Germinal center (tissue), 1 donor: ENCODE measurements around the gene CALCA.

ENCODE experiments used
- DNase-seq: peaks from one replicate; pipeline ENCODE4 v3.0.0; 2012; ENCODE audit warnings: mixed read lengths, low spot score

CALCA gene

DNA sequence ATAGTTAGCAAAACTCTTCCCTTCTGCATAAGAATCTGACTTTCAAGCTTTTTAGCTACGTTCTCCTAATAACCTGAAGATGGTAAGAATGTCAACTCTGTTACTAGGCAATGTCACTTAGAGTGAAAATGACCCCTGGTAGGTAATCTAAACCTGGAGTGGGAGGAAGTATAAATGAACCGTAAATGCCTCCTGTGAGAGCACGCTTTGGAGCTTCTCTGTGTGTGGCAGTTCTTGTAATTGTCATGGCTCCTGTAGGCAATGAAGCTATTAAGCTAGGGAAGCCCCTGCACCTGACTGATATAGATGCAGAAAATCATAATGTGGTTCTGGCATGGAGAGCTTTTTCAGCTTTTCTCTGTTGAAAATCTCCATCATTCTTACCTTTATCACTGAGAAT lies 29.4 kb downstream of the CALCA start:
- no peak for DNase-seq

DNA sequence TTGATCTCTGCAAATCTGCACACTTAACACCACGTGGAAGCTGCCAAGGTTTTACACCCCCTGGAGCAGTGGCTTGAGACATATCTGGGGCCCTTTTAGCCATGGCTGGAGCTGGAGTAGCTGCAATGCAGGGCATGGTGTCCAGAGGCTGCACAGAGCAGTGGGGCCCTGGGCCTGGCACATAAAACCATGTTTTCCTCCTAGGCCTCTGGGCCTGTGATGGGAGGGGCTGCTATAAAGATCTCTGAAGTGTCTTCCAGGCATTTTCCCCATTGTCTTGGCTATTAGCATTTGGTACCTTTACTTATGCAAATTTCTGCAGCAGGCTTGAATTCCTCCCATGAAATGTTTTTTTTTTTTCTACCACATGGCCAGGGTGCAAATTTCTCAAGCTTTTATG lies 33.2 kb downstream of the CALCA start:
- no peak for DNase-seq

DNA sequence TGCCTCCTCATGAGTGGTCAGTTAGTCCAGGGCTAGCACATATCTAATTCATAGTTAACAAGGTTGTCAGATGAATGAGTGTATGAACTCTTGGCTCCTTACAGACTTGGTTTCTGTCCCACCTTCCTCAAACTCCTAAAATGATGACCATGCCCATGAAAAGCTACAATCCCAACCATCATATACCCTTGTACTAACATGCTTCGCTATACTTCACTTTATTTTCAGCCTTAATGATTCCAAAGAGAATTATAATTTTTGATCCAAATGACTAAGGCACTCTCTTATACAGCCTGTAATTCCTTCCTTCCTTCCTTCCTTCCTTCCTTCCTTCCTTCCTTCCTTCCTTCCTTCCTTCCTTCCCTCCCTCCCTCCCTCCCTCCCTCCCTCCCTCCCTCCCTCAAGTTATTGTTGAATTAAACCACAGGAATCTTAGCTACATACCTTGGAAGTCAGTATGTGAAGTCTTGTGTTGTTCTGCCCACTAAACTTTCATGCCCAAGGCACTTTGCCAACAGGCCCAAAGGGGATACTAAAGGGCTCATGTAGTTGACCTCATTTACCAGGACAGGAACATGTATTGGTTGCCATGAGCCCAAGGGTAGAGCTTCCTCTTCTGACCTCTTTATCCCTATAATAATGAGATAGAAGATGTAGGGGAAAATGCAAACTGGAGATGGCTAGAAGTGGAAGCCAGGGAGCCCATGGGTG lies 37.4 kb downstream of the CALCA start:
- DNase-seq, result no peak

DNA sequence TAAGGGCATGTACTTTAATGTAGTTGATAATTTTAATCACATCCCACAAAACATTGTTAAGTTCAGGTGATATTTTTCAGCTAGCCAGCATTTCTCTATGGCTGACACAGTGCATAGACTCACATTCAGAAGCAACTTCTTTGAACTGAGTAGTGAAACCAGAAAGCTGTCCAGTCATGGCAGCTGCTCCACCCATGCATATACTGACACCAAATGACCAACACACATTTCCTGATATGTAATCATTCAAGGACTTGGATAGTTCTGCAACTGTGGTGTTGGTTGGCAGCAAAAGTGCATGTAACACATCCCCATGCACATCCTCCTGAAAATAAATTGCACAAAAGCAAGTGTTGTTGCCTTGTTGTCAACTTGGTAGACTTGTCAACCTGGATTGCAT lies 39.7 kb downstream of the CALCA start:
- DNase-seq, result no peak

DNA sequence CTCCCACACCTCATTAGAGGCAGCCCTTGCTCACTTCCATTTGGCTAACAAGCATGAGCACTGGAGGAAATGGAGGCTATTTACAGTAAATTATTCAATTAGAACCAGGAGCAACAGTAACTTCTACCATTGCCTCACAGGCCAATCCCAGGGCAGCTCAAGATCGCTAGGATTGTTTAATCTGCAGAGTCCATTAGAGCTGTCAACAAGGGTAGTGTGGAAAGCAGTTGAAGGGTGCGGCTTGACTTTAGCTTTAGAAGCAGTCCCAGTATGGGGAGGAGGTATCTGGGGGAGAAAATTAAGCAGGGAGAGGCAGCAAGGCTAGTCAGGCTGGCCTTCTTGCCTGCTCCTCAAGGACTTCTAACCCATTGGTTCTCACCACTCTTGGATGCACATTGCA lies 41.8 kb downstream of the CALCA start:
- no peak for DNase-seq

DNA sequence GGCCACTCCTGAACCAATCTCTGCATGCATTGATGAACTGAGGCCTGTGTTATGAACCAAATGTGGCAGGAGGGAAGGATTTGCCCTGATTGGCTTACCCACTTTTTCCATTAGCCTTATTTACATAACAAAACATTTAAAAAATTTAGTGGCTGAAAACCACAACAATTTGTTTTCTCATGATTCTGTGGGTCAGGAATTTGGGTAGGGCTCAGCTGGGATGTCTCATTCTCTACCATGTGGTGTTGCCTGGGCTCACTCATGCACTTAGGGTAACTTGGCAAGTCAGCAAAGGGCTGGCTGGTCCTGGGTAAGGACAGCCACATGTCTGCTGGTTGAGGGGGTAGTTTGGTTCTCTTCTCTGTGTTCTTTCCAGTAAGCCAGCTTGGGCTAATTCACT lies 45.0 kb downstream of the CALCA start:
- no peak for DNase-seq

DNA sequence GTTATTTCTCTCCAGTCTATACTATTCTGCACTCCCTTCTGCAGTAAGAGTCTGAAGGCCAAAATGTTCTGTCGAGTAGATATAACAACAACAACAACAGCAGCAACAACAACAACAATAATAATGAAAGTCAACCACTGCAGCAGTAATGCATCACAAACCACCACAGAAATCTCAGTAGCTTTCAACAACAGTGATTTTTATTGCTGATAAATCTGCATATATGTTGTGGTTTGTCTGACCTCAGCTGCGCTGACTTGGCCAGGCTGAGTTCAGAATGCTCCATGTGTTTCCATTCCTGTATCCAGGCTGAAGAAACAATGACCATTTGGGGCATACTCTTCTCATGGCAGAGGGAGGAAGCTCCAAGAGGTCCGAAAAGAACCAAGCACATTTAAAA lies 47.8 kb downstream of the CALCA start:
- no peak for DNase-seq
